ENCODE data around the gene RSPO3.

- TF ChIP-seq CTCF (IDR thresholded peaks at IDR 0.05) (no peak), POLR2A (IDR thresholded peaks at IDR 0.05) (no peak)
Observed at GRCh38 chr6:127176146-127176545, 57.7 kb downstream of the RSPO3 start.

All from lower leg skin (tissue), 3 donors.